SHP77 (cell line): ENCODE measurements around the gene NOP16.

ENCODE experiments used
- DNase-seq, 2 experiments: peaks; one replicate each; lab custom pipeline; 2025; lab: John Stamatoyannopoulos, UW

Gene NOP16

GRCh38 chr5:176359658-176360057 is 28.7 kb downstream of the NOP16 start:
- no peak for DNase-seq

GRCh38 chr5:176356179-176356566 is 32.2 kb downstream of the NOP16 start:
- DNase-seq, result no peak

- DNase-seq, result no peak
These were observed 32.8 kb downstream of the NOP16 start for GRCh38 chr5:176355400-176356178.

GRCh38 chr5:176353533-176353932 is 34.9 kb downstream of the NOP16 start:
- DNase-seq, result no peak

GRCh38 chr5:176352116-176352878 is 36.1 kb downstream of the NOP16 start:
- DNase-seq, result no peak

DNA sequence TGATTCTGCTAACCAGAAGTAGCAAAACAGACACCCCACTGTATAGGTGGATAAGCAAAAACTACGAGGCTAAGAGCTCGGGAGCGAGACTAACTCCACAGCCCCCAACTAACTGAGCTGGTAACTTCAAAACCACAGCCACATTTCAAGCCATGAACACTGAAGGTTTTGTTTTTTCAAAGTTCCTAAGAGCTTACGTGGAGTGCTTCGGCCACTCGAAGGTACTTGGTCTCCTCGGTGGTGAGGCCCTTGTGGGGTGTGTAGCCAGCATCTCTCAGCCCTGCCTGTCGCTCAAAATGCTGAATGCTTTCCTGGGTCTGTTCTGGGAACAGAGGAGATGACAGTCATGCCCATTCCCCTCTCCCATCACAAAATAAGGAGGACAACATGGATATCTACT is 38.0 kb downstream of the NOP16 start:
- no peak for DNase-seq

GRCh38 chr5:176342766-176343458 is 45.5 kb downstream of the NOP16 start:
- no peak for DNase-seq

- DNase-seq, result no peak
These were observed 46.3 kb downstream of the NOP16 start for GRCh38 chr5:176342158-176342483.

DNA sequence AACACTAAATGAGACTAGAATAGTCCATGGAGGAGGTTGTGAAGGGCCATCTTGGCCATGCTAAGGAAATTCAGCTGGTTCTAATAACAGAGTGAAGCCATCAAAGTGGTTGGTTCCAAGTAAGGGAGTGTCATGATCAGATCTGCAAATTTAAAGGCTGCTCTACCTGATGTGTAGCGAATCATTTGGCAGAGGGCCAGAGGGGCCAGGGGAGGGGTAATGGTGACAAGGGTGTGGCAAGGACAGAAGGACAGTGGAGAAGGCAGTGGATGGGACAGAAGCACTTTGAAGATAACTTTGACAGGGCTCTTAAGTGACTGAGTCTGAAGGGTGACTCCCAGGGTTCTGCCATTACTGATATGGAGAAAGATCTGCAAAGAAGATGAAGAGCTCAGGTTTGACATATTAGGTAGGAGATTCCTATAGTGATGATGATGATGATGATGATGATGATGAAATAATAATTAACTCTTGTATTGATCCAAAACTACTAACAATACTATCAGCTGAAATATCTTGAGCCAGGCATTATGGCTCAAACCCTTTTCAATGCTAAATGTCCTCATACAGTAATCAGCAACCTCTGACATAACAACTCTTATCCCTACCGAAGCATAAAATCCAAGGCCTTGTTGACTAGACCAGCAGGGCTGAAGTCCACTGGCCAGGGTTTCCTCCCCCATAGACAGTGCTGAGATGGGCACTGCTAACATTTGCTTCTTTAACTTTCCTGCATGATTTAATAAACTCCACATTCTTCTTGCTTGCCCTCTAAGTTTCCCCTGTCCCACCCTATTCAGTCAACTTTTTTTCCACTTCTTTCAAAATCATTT is 46.9 kb downstream of the NOP16 start:
- DNase-seq, result no peak

DNA sequence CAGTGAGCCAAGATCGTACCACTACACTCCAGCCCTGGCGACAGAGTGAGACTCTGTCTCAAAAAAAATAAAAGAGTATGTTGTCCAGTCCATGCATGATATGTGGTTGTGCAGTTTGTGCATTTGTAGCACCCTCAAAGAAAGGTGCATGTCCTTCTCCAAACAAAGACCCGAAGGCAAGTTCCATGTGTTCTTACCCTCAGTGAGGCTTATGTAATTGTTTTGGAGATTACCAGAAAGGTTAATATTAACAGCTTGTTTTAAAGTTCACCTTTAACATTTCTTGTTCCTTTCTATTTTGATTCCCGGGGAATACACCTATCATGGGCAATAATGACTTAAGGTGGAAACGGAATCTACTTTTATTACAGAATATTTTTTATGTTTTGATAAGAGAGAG is 49.1 kb downstream of the NOP16 start:
- DNase-seq, result no peak

- no peak for DNase-seq
These were observed 50.5 kb downstream of the NOP16 start for GRCh38 chr5:176337913-176338312.

- no peak for DNase-seq
These were observed 54.2 kb downstream of the NOP16 start for GRCh38 chr5:176334031-176334770.
